ENCODE measurements around the gene FAM180A.

DNA sequence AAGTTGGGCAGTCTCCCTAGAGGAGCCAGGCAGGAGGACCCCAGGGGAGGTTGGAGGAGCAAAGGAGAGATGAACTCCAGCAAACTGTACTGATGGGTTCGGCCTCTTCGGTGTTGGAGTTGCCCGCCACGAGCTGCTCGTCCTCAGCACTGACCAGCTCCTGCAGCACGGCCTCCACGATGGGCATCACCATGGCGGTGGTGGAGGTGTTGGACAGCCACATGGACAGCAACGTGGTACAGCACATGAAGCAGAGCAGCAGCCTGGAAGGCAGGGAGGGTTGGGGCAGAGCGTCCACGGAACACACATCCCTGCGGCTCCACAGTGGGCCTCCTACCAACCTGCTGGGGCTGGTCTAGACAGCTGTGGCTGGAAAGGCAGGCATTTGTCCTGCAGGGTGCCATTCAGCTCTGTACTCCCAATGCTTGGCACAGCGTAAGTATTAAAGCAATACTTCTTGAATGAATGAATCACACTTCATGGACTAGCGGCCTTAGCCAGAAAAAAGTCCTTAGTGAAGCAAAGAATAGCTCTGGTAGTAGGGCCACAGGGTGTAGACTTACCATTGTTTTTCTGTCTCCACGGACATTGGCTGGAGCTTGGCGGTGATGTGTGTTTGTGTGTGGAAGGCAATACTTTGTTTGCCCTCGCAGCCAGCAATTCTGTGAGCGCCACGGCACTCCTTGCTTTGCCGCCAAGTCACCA, 42.4 kb downstream of the FAM180A start:
- TF ChIP-seq, protein P1, sequence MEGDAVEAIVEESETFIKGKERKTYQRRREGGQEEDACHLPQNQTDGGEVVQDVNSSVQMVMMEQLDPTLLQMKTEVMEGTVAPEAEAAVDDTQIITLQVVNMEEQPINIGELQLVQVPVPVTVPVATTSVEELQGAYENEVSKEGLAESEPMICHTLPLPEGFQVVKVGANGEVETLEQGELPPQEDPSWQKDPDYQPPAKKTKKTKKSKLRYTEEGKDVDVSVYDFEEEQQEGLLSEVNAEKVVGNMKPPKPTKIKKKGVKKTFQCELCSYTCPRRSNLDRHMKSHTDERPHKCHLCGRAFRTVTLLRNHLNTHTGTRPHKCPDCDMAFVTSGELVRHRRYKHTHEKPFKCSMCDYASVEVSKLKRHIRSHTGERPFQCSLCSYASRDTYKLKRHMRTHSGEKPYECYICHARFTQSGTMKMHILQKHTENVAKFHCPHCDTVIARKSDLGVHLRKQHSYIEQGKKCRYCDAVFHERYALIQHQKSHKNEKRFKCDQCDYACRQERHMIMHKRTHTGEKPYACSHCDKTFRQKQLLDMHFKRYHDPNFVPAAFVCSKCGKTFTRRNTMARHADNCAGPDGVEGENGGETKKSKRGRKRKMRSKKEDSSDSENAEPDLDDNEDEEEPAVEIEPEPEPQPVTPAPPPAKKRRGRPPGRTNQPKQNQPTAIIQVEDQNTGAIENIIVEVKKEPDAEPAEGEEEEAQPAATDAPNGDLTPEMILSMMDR (conservative IDR thresholded peaks at IDR 0.05; ENCODE audit: low read length), result no peak
- TF ChIP-seq EZH2phosphoT487 (IDR thresholded peaks at IDR 0.05; ENCODE audit: borderline replicate concordance, low read depth, low read length), result no peak
